GM23338 (cell line): ENCODE data around the gene DAZAP1. TPM values are rescaled to one million over a fixed set of nuclear protein-coding genes. Genes with fewer than 3 reads are reported as not detected.

Experiments used
- ATAC-seq: fragments of 200-7000 bp; cut with Tn5 transposase; 3 replicates; pipeline ENCODE4 v1.9.1; 2020
- DNase-seq: peaks from one replicate; pipeline ENCODE4 v3.0.0-alpha.2; 2015; ENCODE audit warnings: low spot score
- H2AFZ ChIP-seq: fragments of 200-600 bp; sonication (generic); 2 replicates; pipeline ENCODE4 v1.8.0; 2016; ENCODE audit warnings: antibody characterized with exemption, mild to moderate bottlenecking, moderate library complexity
- H3F3A ChIP-seq: fragments of 200-600 bp; sonication (generic); replicated peaks from 2 replicates; pipeline ENCODE4 v1.8.0; 2017; ENCODE audit warnings: antibody characterized with exemption, mixed run types, low read depth
- H3K27ac ChIP-seq: fragments of 200-600 bp; sonication (generic); 2 replicates; pipeline ENCODE4 v1.6.1; 2016; ENCODE audit warnings: low read depth
- H3K27me3 ChIP-seq: fragments of 200-600 bp; sonication (generic); 2 replicates; pipeline ENCODE4 v1.8.0; 2016; ENCODE audit warnings: mild to moderate bottlenecking, mixed run types, moderate library complexity; ENCODE audit not compliant: insufficient read depth
- H3K36me3 ChIP-seq: fragments of 200-600 bp; sonication (generic); 2 replicates; pipeline ENCODE4 v1.8.0; 2016; ENCODE audit warnings: mild to moderate bottlenecking; ENCODE audit not compliant: insufficient read depth
- H3K4me1 ChIP-seq: fragments of 200-600 bp; sonication (generic); 2 replicates; pipeline ENCODE4 v1.8.0; 2016; ENCODE audit warnings: mild to moderate bottlenecking, moderate library complexity; ENCODE audit not compliant: insufficient read depth
- H3K4me2 ChIP-seq: fragments of 200-600 bp; sonication (generic); 2 replicates; pipeline ENCODE4 v1.7.1; 2017; ENCODE audit warnings: mixed run types
- H3K4me3 ChIP-seq: fragments of 200-600 bp; sonication (generic); 2 replicates; pipeline ENCODE4 v1.6.1; 2016; ENCODE audit warnings: mixed run types
- H3K79me2 ChIP-seq: fragments of 200-600 bp; sonication (generic); replicated peaks from 2 replicates; pipeline ENCODE4 v1.8.0; 2017; ENCODE audit warnings: mild to moderate bottlenecking; ENCODE audit not compliant: insufficient read depth
- H3K9me2 ChIP-seq: fragments of 200-600 bp; sonication (generic); 2 replicates; pipeline ENCODE4 v1.8.0; 2017; ENCODE audit not compliant: insufficient read depth
- H4K20me1 ChIP-seq: fragments of 200-600 bp; sonication (generic); replicated peaks from 2 replicates; pipeline ENCODE4 v1.8.0; 2017; ENCODE audit warnings: mild to moderate bottlenecking; ENCODE audit not compliant: insufficient read depth
- H3K27ac Mint-ChIP-seq: 2 replicates; pipeline ENCODE4 v1.8.0; 2020; ENCODE audit warnings: inconsistent platforms, mild to moderate bottlenecking, moderate library complexity, mixed read lengths
- H3K27me3 Mint-ChIP-seq: 3 replicates; pipeline ENCODE4 v1.8.0; 2022; ENCODE audit warnings: low read depth, mild to moderate bottlenecking, moderate library complexity, mixed read lengths, inconsistent platforms; ENCODE audit not compliant: insufficient read depth, poor library complexity
- H3K36me3 Mint-ChIP-seq: 3 replicates; pipeline ENCODE4 v1.8.0; 2021; ENCODE audit warnings: low read depth, mild to moderate bottlenecking, inconsistent platforms, moderate library complexity, mixed read lengths
- H3K4me1 Mint-ChIP-seq: 3 replicates; pipeline ENCODE4 v1.8.0; 2020; ENCODE audit warnings: mild to moderate bottlenecking, inconsistent platforms, mixed read lengths
- H3K4me3 Mint-ChIP-seq: 3 replicates; pipeline ENCODE4 v1.8.0; 2021; ENCODE audit warnings: moderate library complexity, mild to moderate bottlenecking, inconsistent platforms, mixed read lengths
- H3K9me3 Mint-ChIP-seq: 3 replicates; pipeline ENCODE4 v1.8.0; 2020; ENCODE audit warnings: moderate library complexity, mild to moderate bottlenecking, inconsistent platforms, mixed read lengths
- CREB1 ChIP-seq: fragments of 250-450 bp; sonication (Bioruptor Pico); IDR thresholded peaks from 2 replicates; pipeline ENCODE4 v1.5.0; 2020; ENCODE audit warnings: low read depth, mild to moderate bottlenecking, moderate library complexity
- ETS1 ChIP-seq: IDR thresholded peaks from 2 replicates; pipeline ENCODE4 v1.6.1; 2016; ENCODE audit warnings: antibody characterized with exemption
- EZH2 ChIP-seq: fragments of 200-600 bp; sonication (generic); IDR thresholded peaks from one replicate; pipeline ENCODE4 v1.8.0; 2017; ENCODE audit warnings: antibody characterized with exemption, mild to moderate bottlenecking, low read depth; ENCODE audit not compliant: unreplicated experiment
- JUNB ChIP-seq: IDR thresholded peaks from one replicate; pipeline ENCODE4 v1.6.1; 2016; ENCODE audit warnings: antibody characterized with exemption; ENCODE audit not compliant: unreplicated experiment
- NANOG ChIP-seq: IDR thresholded peaks from 2 replicates; pipeline ENCODE4 v1.6.1; 2016; ENCODE audit warnings: antibody characterized with exemption, borderline replicate concordance
- POLR2AphosphoS5 ChIP-seq: IDR thresholded peaks from 2 replicates; pipeline ENCODE4 v1.6.1; 2016; ENCODE audit warnings: antibody characterized with exemption, low read depth
- STAT1 ChIP-seq: IDR thresholded peaks from one replicate; pipeline ENCODE4 v1.6.1; 2016; ENCODE audit warnings: antibody characterized with exemption; ENCODE audit not compliant: unreplicated experiment
- ZNF114 ChIP-seq: fragments of 250-450 bp; sonication (Bioruptor Pico); IDR thresholded peaks from 2 replicates; pipeline ENCODE4 v1.5.0; 2020; ENCODE audit warnings: mild to moderate bottlenecking, moderate library complexity
- ZNF331 ChIP-seq: fragments of 250-450 bp; sonication (Bioruptor Pico); IDR thresholded peaks from 2 replicates; pipeline ENCODE4 v1.5.0; 2020; ENCODE audit warnings: low read depth, mild to moderate bottlenecking, moderate library complexity
- ZNF462 ChIP-seq: fragments of 250-450 bp; sonication (Bioruptor Pico); IDR thresholded peaks from 2 replicates; pipeline ENCODE4 v1.5.0; 2020; ENCODE audit warnings: mild to moderate bottlenecking, moderate library complexity
- polyA plus RNA-seq: library from polyadenylated mRNA; unstranded; fragments of >200 nt; fragmentation: Nextera tagmentation; extraction: Ambion mirVana; gene quantifications from 2 replicates; pipeline ENCODE4 v1.2.1, GENCODE V29; 2016
- total RNA-seq: library from RNA; depleted of rRNA; stranded (reverse); fragments of >200 nt; shearing (Covaris generic); gene quantifications from 2 replicates; pipeline ENCODE4 v1.2.3, GENCODE V29; 2014

DAZAP1 gene
- total and polyA plus RNA-seq, 2 experiments from 2014 or later: 44.1 to 194 TPM

DNA sequence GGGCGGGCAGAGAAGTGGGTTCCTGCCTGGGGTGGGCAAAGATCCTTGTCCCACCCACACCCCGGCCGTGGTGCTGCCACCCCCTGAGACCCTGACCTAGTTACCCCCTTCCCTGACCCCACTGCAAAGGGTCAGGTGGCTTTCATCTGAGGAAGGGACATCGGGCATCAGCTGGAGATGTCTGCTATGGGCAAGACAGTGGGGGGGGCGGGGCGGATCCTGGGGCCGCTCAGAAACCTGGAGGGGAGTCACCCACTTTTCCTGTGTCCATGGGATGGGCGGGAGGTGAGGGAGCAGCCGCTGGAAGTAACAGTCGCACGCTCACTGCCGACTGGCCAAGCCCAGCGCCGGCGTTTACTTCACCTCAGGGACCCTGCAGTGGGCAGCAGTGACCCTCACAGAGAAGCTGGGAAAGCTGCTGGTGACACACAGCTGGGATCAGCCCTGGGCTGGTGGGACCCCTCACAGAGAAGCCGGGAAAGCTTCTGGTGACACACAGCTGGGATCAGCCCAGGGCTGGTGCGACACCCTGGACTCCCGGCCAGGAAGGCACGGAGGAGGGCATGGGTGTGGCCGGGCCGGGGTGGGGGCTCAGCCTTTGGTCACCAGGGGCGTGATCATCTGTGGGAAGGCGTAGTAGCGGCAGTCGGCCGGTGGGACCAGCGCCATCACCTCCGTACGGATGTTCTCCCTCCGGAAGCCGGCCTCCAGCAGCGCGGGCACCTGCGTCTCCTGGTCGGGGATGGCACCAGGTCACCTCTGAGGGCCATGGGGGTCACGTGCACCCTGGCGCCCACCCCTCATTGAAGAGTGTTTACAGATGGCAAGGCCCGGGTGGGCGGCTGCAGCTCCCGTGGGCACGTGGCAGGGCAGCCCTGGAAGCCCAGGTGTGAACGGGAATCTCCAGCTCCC lies 10.4 kb upstream of the DAZAP1 start:
- Mint-ChIP-seq H3K4me3 (no peak overlapping the region), H3K9me3 (no peaks in the 10 kb centered on the region), H3K4me1 (no peaks in the 10 kb centered on the region), H3K27me3 (peaks cover 2% of the 10 kb centered on the region), H3K27ac (no peak overlapping the region), H3K36me3 (peaks cover 6% of the 10 kb centered on the region; the same call in 2 of the 3 replicates)
- Histone ChIP-seq H3K36me3 (no peaks in the 10 kb centered on the region), H3K27me3 (peaks cover 4% of the 10 kb centered on the region; the same call in 1 of the 2 replicates), H3K27ac (no peak overlapping the region), H3F3A (peaks cover 11% of the 10 kb centered on the region; the same call in 1 of the 2 replicates), H3K4me1 (0 out of 2 replicates have a peak, but pooled peaks cover 5% of the 10 kb centered on the region), H3K4me3 (no peak overlapping the region), H2AFZ (no peak overlapping the region), H3K4me2 (no peak overlapping the region), H3K79me2 (no peaks in the 10 kb centered on the region), H3K9me2 (no peaks in the 10 kb centered on the region), H4K20me1 (no peaks in the 10 kb centered on the region; the same call in 1 of the 2 replicates)
- ATAC-seq (no peak), DNase-seq (no peak)
- TF ChIP-seq CREB1 (CRISPR knock-in tag) (no peak), POLR2AphosphoS5 (peak; percentile 16; the same call in 1 of the 2 replicates), ETS1 (no peak)

GRCh38 chr19:1397838-1398237 lies 9.5 kb upstream of the DAZAP1 start:
- no peaks in the 10 kb centered on the region; the same call in 1 of the 3 replicates for H3K36me3 Mint-ChIP-seq
- no peak overlapping the region for H3K27ac Mint-ChIP-seq
- H2AFZ ChIP-seq: no peak overlapping the region
- no peak overlapping the region for H3K27ac ChIP-seq
- no peaks in the 10 kb centered on the region for H3K79me2 ChIP-seq
- peaks cover 12% of the 10 kb centered on the region; the same call in 1 of the 2 replicates for H3F3A ChIP-seq
- no peaks in the 10 kb centered on the region for H3K36me3 ChIP-seq
- no peaks in the 10 kb centered on the region for H3K9me2 ChIP-seq
- H3K4me3 ChIP-seq: no peak overlapping the region
- DNase-seq: no peak
- H3K9me3 Mint-ChIP-seq: no peaks in the 10 kb centered on the region
- 0 out of 2 replicates have a peak, but pooled peaks cover 5% of the 10 kb centered on the region for H3K4me1 ChIP-seq
- H4K20me1 ChIP-seq: no peaks in the 10 kb centered on the region; the same call in 1 of the 2 replicates
- peaks cover 2% of the 10 kb centered on the region; the same call in 2 of the 3 replicates for H3K4me1 Mint-ChIP-seq
- peaks cover 6% of the 10 kb centered on the region; the same call in 1 of the 2 replicates for H3K27me3 ChIP-seq
- no peak for ATAC-seq
- no peak overlapping the region for H3K4me2 ChIP-seq
- no peak overlapping the region for H3K4me3 Mint-ChIP-seq
- peaks cover 2% of the 10 kb centered on the region for H3K27me3 Mint-ChIP-seq
- TF ChIP-seq JUNB (no peak), ZNF331 (no peak), EZH2 (no peak), NANOG (no peak), ETS1 (no peak), STAT1 (no peak), ZNF114 (no peak), POLR2AphosphoS5 (no peak), ZNF462 (no peak)
